Effector CD4-positive, alpha-beta T cell (primary cell): ENCODE results near the gene LIMK2.

Experiments used
- DNase-seq: peaks from one replicate; pipeline ENCODE4 v3.0.0-alpha.2; 2020

The LIMK2 gene

DNA sequence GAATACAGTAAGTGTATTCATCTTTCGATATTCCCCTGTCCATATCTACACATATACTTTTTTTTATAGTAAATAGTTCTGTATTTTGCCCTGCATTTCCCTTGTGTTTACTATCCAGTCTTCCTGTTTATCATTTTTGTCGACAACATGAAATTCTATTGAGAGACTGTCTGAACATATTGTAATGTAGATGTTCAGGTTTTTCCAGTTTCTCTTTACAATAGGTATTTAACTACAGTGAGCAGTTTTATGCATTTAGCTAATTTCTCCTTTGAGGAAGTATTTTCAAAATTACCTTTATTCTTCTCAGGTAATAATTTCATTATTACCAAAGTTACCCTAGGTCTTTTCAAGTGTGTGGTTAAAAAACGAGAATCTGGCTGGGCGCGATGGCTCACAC is 63.5 kb downstream of the LIMK2 start:
- DNase-seq = no peak

DNA sequence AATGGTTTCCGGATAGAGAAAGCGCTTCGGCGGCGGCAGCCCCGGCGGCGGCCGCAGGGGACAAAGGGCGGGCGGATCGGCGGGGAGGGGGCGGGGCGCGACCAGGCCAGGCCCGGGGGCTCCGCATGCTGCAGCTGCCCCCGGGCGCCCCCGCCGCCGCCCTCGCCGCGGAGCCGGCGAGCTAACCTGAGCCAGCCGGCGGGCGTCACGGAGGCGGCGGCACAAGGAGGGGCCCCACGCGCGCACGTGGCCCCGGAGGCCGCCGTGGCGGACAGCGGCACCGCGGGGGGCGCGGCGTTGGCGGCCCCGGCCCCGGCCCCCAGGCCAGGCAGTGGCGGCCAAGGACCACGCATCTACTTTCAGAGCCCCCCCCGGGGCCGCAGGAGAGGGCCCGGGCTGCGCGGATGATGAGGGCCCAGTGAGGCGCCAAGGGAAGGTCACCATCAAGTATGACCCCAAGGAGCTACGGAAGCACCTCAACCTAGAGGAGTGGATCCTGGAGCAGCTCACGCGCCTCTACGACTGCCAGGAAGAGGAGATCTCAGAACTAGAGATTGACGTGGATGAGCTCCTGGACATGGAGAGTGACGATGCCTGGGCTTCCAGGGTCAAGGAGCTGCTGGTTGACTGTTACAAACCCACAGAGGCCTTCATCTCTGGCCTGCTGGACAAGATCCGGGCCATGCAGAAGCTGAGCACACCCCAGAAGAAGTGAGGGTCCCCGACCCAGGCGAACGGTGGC is 64.5 kb downstream of the LIMK2 start:
- no peak for DNase-seq

DNA sequence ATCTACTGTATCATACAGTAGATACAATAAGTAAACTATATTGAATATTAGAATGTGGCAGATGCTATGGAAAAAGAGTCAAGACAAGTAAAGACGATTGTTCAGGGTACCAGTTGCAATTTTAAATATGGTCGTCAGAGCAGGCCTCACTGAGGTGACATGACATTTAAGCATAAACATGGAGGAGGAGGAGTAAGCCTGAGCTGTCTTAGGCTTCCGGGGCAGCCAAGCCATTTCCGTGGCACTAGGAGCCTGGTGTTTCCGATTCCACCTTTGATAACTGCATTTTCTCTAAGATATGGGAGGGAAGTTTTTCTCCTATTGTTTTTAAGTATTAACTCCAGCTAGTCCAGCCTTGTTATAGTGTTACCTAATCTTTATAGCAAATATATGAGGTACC is 65.6 kb downstream of the LIMK2 start:
- no peak for DNase-seq

DNA sequence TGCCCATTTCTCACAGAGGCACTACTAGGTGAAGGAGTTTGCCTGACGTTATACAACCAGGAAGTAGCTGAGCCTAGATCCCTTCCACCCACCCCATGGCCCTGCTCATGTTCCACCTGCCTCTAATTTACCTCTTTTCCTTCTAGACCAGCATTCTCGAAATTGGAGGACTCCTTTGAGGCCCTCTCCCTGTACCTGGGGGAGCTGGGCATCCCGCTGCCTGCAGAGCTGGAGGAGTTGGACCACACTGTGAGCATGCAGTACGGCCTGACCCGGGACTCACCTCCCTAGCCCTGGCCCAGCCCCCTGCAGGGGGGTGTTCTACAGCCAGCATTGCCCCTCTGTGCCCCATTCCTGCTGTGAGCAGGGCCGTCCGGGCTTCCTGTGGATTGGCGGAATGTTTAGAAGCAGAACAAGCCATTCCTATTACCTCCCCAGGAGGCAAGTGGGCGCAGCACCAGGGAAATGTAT is 66.1 kb downstream of the LIMK2 start:
- DNase-seq = no peak

DNA sequence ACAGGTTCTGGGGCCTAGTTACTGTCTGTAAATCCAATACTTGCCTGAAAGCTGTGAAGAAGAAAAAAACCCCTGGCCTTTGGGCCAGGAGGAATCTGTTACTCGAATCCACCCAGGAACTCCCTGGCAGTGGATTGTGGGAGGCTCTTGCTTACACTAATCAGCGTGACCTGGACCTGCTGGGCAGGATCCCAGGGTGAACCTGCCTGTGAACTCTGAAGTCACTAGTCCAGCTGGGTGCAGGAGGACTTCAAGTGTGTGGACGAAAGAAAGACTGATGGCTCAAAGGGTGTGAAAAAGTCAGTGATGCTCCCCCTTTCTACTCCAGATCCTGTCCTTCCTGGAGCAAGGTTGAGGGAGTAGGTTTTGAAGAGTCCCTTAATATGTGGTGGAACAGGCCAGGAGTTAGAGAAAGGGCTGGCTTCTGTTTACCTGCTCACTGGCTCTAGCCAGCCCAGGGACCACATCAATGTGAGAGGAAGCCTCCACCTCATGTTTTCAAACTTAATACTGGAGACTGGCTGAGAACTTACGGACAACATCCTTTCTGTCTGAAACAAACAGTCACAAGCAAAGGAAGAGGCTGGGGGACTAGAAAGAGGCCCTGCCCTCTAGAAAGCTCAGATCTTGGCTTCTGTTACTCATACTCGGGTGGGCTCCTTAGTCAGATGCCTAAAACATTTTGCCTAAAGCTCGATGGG is 66.7 kb downstream of the LIMK2 start:
- DNase-seq = peak; percentile 46

DNA sequence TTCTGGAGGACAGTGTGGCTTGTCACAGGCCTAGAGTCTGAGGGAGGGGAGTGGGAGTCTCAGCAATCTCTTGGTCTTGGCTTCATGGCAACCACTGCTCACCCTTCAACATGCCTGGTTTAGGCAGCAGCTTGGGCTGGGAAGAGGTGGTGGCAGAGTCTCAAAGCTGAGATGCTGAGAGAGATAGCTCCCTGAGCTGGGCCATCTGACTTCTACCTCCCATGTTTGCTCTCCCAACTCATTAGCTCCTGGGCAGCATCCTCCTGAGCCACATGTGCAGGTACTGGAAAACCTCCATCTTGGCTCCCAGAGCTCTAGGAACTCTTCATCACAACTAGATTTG is 67.2 kb downstream of the LIMK2 start:
- no peak for DNase-seq

DNA sequence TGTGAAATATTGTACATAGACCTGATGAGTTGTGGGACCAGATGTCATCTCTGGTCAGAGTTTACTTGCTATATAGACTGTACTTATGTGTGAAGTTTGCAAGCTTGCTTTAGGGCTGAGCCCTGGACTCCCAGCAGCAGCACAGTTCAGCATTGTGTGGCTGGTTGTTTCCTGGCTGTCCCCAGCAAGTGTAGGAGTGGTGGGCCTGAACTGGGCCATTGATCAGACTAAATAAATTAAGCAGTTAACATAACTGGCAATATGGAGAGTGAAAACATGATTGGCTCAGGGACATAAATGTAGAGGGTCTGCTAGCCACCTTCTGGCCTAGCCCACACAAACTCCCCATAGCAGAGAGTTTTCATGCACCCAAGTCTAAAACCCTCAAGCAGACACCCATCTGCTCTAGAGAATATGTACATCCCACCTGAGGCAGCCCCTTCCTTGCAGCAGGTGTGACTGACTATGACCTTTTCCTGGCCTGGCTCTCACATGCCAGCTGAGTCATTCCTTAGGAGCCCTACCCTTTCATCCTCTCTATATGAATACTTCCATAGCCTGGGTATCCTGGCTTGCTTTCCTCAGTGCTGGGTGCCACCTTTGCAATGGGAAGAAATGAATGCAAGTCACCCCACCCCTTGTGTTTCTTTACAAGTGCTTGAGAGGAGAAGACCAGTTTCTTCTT is 67.9 kb downstream of the LIMK2 start:
- DNase-seq = no peak

DNA sequence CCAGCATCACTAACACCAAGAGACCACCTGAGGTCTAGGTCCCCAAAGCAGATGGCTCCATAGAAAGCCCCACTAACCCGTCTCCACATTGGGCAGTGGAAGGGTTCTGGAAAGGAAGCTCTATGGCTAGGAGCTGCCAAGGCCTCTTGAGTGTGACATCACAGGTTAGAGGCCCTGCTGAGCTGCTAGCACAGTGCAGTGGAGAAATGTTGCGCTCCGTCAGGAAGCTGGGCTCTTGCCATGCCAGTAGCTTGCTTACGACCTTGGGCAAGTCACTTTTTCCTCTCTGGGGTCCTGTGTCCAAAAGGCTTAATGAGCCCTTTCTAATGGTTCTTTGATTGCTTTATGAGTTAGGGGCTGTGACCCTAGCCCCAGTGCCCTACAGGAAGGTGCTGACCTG is 69.6 kb downstream of the LIMK2 start:
- no peak for DNase-seq

DNA sequence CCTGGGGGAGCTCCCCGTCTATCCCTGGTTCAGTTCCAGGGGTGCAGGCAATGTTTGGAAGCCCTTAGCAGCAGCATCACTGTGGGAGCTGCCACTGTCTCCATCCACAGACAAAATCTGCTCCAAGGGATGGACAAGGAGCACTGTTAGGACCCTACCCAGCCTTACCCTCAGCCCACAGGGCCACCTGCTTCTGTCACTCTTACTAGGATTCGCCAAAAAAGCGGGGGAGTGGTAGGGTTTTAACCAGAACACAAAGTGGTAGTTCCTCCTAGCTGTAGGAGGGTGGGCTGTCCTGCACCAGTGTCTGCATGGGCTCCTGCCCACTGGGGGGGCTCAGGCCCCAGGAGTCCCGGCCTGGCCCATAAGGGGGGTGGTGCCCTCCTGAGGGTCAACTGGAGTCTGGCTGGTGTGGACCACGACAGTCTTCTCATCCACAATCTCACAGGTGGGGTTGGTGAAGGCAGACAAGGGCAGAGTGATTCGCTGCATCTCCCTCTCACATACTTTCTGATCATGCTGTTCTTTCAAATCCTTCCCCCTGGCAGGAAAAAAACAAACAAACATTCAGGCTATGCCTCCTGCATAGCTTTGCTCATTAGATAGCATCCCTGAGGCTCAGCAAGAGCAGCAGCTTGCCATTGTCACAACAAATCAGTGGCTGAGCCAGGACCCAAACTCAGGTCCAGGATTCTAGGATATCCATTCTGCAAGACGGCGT is 70.8 kb downstream of the LIMK2 start:
- no peak for DNase-seq

DNA sequence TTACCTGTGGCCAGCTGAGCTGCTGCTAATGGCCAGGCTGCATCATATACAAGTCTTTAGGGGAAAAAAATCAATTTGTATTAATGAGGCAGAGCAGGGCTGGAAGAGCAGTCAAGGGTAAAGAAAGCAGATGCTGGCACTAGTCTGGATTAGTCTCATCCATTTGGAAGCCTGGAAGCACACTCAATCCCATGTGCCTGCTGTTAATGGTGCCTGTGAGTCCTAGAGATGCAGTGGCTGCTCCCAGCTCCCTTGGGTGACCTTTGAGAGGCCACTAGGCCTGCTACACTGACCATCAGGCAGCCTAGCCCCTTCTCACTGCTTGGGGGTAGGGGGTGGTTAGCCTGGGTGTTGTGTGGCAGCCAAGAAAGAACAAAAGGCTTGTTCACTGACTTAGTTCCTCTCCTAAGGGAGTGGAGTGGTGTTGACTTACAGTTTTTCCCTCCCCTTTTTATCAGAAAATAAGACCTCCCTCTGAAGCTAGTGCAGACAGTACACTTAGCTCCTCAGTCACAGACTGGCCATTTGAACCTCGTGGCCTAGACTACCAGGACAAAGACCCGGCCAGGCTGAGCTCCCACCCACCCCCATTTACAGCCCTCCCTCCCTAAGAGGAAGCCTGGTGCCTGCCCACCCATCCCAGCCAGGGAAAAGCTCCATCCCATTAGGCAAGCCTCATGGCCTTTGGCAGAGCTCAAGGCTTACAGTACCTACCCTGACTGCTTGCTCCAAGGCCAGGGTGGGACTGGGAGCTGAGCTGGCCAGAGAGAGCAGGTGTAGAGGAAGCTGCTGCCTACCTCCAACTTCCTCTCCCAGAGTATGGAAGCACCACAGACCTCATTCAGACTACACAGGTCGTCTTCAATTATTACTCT is 72.4 kb downstream of the LIMK2 start:
- no peak for DNase-seq

DNA sequence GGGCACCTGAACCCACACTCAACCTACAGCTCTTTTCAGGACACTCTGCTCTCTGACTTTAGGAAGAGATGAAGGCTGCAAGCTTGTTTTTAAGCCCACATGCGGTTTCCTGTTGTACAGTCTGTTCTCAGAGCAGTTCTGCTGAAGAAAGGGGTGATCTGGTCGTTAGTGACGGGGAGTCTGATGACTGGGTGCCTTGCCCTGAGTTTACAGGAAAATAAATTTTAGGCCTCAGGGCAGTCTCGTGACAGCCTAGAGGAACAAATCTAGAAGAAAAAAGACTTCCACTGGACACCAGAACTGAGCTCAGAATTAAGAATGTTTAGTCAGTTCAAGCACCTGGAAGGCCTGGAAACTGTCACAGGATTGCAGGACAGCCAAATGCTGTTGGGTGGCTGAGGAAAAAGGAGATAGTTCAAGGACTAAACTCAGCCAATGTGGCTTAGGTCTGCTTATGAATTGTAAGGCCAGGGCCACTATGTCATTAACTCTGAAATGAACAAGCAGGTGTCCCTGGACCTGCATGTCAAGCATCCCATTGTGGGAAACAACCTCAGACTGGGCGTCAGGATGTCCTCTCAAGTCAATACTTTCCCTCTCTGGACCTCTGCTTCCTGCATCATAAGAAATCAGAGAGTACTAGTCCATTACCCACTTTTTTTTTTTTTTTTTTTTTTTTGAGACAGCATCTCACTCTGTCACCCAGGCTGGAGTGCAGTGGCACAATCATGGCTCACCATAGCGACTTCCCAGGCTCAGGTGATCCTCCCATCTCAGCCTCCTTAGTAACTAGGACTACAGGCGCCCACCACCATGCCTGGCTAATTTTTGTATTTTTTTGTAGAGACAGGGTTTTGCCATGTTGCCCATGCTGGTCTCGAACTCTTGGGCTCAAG is 74.5 kb downstream of the LIMK2 start:
- peak; percentile 69 for DNase-seq

DNA sequence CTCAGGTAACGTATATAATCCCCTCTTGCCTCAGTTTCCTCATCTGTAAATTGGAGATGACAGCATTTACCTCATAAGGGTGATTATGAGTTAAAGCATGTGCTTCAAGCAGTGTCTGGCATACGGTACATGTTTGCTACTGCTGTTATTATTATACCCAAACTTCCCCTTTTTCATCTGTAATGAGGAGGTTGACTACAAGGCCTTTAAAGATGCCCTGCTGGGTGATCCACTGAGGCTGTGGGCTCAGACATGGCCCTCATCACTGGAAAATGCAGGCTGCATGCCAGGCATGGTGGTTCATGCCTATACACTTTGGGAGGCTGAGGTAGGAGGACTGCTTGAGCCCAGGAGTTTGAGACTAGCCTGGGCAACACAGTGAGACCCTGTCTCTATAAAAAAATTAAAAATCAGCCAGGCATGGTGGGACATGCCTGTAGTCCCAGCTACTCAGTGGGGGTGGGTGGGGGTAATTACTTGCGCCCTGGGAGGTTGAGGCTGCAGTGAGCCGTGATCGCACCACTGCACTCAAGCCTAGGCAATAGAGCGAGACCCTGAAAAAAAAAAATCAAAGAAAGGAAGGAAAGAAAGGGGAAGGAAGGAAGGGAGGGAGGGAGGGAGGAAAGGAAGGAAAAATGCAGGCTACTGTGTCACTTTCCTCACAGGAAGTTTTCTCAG is 75.9 kb downstream of the LIMK2 start:
- no peak for DNase-seq

DNA sequence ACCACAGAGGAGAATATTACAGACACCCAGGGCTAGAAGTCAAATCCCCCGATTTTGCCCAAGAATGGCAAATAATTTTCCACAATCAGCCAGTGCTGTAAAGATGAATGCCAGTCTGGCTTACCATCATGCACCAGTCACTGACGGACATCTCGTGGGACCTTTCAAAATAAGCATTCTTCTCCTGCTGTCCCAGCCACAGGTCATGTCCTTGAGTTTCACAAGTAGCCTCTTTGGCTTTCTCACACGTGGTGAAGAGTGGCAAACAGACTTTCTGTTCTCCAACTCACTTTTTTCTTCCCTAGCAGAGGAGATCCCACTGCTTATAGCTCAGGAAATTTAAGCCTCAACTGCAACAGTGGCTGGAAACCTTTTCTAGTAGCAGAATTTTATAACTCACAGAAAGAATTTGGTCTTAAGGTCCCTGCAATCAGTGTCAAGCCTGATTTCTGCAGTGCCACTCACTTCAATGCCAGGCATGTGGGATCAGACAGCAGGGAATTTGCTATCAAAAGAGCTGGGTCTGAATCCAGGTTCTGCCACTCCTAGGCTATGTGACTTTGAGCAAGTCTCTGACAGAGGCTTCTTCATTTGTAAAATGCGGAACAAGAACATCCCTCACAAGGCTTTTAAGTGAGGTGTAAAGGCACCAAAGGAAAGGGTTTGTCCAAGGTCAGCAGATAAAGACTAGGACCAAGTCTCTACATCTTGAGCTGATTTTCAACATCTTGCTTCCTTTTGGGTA is 76.6 kb downstream of the LIMK2 start:
- DNase-seq = no peak

DNA sequence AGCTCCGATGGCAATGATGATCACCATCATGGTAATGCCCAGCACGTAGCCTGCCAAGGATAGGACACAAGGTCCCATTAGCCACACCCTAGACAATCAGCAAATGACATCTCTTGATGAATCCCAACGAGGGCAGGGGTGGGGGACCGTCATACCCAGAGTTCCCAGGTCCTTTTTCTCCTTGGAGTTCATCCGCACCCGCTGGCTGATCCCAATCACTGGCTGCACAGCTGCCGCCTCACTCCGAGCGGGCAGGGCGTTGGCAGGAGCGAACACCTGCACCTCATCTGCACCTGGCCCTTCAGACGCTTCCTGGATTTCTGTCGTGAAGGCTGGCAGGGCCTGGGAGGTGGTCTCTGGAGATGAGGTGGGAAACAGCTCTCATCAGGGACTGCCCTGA is 77.2 kb downstream of the LIMK2 start:
- no peak for DNase-seq

DNA sequence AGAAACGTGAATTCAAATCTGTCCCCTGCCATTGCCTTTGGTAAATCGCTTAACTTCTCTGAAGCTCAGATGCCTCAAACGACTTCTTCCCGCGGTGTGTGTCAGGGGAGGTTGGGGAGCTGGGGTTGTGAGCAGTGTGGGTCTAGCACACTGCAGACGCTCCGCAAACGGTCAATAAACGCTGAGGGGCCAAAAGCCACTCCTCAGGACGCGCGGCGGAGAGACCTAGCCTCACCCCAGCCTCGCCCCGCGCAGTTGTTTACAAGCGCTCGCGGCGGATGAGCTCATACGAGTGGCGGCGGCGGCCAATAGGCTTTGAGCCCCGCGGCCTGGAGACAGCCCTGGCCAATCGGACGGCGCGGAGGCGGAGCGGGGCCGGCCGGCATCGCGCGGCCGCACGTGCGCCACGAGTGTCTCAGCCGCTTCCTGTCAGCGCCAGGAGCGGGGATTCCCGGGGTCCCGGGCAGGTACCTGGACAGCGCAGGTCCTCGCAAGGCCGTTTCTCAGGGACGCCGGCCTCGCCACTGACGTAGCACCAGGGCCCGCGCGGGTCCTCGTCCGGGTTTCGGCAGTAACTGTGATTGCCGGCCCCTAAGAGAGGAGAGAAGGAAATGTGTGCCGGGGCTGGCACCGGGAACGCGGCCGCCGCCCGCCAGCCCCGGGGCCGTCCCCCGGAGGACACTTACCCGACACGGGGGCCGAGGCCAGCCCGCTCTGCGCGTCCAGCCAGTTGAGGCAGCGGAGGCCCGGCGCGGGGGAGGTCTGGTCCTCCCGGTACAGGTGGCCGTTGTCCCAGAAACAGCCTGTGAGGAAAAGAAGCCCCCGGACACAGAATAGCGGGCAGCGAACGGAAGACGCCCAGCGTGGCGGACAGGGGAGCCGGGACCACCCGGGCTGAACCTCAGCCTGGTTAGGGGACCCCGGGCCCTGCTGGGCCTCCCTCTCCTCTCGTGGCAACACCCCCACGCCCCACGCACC is 78.7 kb downstream of the LIMK2 start:
- peak; percentile 95 for DNase-seq

DNA sequence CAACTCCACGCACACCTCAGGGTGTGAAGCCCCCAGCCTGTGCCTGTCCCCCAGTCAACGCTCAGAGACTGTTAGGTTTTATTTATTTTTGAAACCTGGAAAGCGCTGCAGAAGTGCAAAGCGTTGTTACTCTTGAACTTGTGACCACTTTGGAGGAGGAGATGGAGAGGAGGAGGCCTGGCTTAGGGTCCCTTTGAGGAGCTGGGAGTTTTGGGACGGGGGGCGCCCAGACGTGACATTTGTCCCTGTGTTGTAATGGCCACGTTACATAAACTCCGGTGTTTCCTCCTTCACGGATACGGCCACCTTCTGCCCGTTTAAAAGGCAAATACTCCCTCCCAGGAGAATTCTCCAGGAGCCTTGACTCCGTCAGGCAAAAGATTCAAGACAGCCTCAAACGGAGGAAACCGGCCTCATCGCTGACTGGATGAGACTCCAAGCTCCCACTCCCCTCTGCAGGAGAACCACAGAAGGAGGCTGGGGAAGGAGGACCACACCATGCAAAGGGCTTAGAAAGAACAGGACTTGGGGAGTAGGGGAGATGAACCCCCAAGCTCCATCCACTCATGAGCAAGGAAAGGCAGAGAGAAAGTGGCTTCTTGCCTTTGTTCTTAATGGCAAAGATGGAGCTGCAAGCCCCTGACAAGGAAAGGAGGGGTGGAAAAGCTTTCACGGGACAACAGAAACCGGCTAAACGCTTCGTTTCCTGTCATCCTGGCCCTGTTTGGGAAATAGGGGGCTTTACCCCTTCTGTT is 79.6 kb downstream of the LIMK2 start:
- DNase-seq = no peak

DNA sequence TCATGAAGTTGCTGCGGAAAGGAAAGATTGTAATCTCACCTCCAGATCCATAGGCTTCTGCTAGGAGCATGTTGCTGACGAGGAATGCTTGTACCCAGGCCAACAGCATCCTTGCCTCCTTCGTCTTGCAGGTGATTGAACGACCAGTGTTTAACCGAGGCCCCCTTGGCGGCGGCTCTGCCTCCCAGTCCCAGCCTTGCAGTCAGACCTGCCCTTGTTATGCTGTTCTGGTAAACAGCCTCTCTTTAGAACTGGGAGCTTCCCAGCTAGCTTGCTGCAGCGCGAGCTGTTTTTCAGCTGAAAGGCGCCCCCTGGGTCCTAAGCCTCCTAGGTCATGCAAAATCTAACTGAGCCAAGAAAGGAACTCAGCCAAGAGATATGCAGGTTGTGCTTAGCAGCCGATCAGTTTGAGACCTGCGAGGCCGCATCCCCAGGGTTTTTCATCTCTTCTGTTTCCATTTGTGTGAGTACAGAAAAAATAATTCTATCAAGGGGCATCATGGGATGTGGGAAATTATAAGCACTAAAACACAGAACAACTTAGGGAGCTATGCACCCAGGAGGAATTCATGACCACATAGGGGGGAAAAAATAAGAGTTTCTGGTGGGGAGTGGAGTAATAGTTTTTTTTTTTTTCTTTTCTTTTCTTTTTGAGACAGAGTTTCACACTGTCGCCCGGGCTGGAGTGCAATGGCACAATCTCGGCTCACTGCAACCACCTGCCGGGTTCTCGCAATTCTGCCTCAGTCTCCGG is 80.3 kb downstream of the LIMK2 start, which contains the start of gene PIK3IP1:
Gene PIK3IP1 (minus strand): TSS at position 253 of the 754 bp plus-strand sequence. CDS start 144 bp downstream, at position 109.
- peak; percentile 84 for DNase-seq
